Measurements from ENCODE around the gene EFTUD2. TPM values are rescaled to one million over a fixed set of nuclear protein-coding genes. Genes with fewer than 3 reads are reported as not detected.

The EFTUD2 gene
- total RNA-seq, 1 experiment from 2014 or later: 162 TPM

GRCh38 chr17:44941712-44942331 is 42.6 kb upstream of the EFTUD2 start:
- no peaks in the 10 kb centered on the region for H3K27me3 Mint-ChIP-seq (ENCODE audit: low read depth)
- H3K36me3 Mint-ChIP-seq: peaks cover 43% of the 10 kb centered on the region
- peaks cover 21% of the 10 kb centered on the region for H3K4me1 Mint-ChIP-seq
- no peaks in the 10 kb centered on the region for H3K9me3 Mint-ChIP-seq
- H3K27ac Mint-ChIP-seq: peak overlapping the region; percentile 56
- no peak for TF ChIP-seq FOXP1 (CRISPR knock-in tag; IDR thresholded peaks at IDR 0.05; ENCODE audit: borderline replicate concordance)
- TF ChIP-seq, protein P1, sequence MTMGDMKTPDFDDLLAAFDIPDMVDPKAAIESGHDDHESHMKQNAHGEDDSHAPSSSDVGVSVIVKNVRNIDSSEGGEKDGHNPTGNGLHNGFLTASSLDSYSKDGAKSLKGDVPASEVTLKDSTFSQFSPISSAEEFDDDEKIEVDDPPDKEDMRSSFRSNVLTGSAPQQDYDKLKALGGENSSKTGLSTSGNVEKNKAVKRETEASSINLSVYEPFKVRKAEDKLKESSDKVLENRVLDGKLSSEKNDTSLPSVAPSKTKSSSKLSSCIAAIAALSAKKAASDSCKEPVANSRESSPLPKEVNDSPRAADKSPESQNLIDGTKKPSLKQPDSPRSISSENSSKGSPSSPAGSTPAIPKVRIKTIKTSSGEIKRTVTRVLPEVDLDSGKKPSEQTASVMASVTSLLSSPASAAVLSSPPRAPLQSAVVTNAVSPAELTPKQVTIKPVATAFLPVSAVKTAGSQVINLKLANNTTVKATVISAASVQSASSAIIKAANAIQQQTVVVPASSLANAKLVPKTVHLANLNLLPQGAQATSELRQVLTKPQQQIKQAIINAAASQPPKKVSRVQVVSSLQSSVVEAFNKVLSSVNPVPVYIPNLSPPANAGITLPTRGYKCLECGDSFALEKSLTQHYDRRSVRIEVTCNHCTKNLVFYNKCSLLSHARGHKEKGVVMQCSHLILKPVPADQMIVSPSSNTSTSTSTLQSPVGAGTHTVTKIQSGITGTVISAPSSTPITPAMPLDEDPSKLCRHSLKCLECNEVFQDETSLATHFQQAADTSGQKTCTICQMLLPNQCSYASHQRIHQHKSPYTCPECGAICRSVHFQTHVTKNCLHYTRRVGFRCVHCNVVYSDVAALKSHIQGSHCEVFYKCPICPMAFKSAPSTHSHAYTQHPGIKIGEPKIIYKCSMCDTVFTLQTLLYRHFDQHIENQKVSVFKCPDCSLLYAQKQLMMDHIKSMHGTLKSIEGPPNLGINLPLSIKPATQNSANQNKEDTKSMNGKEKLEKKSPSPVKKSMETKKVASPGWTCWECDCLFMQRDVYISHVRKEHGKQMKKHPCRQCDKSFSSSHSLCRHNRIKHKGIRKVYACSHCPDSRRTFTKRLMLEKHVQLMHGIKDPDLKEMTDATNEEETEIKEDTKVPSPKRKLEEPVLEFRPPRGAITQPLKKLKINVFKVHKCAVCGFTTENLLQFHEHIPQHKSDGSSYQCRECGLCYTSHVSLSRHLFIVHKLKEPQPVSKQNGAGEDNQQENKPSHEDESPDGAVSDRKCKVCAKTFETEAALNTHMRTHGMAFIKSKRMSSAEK (CRISPR knock-in tag; IDR thresholded peaks at IDR 0.05; ENCODE audit: borderline replicate concordance): no peak
- TF ChIP-seq ZNF219 (CRISPR knock-in tag; IDR thresholded peaks at IDR 0.05; ENCODE audit: borderline replicate concordance): no peak
- TF ChIP-seq, protein P2, sequence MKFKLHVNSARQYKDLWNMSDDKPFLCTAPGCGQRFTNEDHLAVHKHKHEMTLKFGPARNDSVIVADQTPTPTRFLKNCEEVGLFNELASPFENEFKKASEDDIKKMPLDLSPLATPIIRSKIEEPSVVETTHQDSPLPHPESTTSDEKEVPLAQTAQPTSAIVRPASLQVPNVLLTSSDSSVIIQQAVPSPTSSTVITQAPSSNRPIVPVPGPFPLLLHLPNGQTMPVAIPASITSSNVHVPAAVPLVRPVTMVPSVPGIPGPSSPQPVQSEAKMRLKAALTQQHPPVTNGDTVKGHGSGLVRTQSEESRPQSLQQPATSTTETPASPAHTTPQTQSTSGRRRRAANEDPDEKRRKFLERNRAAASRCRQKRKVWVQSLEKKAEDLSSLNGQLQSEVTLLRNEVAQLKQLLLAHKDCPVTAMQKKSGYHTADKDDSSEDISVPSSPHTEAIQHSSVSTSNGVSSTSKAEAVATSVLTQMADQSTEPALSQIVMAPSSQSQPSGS (CRISPR knock-in tag; IDR thresholded peaks at IDR 0.05; ENCODE audit: borderline replicate concordance, low read depth): no peak
- TF ChIP-seq, protein P3, sequence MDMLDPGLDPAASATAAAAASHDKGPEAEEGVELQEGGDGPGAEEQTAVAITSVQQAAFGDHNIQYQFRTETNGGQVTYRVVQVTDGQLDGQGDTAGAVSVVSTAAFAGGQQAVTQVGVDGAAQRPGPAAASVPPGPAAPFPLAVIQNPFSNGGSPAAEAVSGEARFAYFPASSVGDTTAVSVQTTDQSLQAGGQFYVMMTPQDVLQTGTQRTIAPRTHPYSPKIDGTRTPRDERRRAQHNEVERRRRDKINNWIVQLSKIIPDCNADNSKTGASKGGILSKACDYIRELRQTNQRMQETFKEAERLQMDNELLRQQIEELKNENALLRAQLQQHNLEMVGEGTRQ (CRISPR knock-in tag; IDR thresholded peaks at IDR 0.05): no peak
- DNase-seq (ENCODE audit: low spot score): no peak
- ChIA-PET POLR2A (no interaction called here), CTCF (interaction anchor here (0.8 to 1.4 kb wide), 5 partner anchors 12 to 194 kb away, joined by 3 to 5 read pairs (median 3); partner anchors contain the start of gene ACBD4)
- peak; percentile 39 for ATAC-seq
- H3K4me3 Mint-ChIP-seq: no peak overlapping the region

GRCh38 chr17:44940768-44941167 is 41.5 kb upstream of the EFTUD2 start:
- Mint-ChIP-seq H3K4me1 (peaks cover 13% of the 10 kb centered on the region), H3K27me3 (ENCODE audit: low read depth) (no peaks in the 10 kb centered on the region), H3K4me3 (no peak overlapping the region), H3K27ac (peak overlapping the region; percentile 29), H3K36me3 (peaks cover 42% of the 10 kb centered on the region), H3K9me3 (no peaks in the 10 kb centered on the region)
- TF ChIP-seq AFF4 (CRISPR knock-in tag; IDR thresholded peaks at IDR 0.05; ENCODE audit: borderline replicate concordance) (no peak), SP1 (CRISPR knock-in tag; conservative IDR thresholded peaks at IDR 0.05) (no peak), TP53 (CRISPR knock-in tag; IDR thresholded peaks at IDR 0.05) (no peak), JAZF1 (CRISPR knock-in tag; IDR thresholded peaks at IDR 0.05) (no peak), CBFB (CRISPR knock-in tag; IDR thresholded peaks at IDR 0.05; ENCODE audit: low read depth) (no peak)
- TF ChIP-seq, protein P4, sequence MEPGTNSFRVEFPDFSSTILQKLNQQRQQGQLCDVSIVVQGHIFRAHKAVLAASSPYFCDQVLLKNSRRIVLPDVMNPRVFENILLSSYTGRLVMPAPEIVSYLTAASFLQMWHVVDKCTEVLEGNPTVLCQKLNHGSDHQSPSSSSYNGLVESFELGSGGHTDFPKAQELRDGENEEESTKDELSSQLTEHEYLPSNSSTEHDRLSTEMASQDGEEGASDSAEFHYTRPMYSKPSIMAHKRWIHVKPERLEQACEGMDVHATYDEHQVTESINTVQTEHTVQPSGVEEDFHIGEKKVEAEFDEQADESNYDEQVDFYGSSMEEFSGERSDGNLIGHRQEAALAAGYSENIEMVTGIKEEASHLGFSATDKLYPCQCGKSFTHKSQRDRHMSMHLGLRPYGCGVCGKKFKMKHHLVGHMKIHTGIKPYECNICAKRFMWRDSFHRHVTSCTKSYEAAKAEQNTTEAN (CRISPR knock-in tag; IDR thresholded peaks at IDR 0.05): no peak
- DNase-seq (ENCODE audit: low spot score): no peak
- ChIA-PET CTCF (interaction anchor here (2.4 to 2.9 kb wide), 2 partner anchors 20 to 81 kb away, joined by 9 to 13 read pairs; no protein-coding TSS in a partner anchor), POLR2A (interaction anchor here (0.7 kb wide), 1 partner anchor 39 kb away, joined by 3 read pairs; no protein-coding TSS in a partner anchor)
- ATAC-seq: no peak

All from WTC11 (cell line).